ENCODE results near the gene EED.

- TF ChIP-seq EZH2phosphoT487 (IDR thresholded peaks at IDR 0.05; ENCODE audit: low read depth, severe bottlenecking, unreplicated experiment), result no peak
- TF ChIP-seq CTCF (IDR thresholded peaks at IDR 0.05; ENCODE audit: poor library complexity), result no peak
Observed at GRCh38 chr11:86314636-86315035, 70.1 kb downstream of the EED start.

Measured in hepatocyte (in vitro differentiated cells).